Measurements from ENCODE around the gene CBX3. TPM values are rescaled to one million over a fixed set of nuclear protein-coding genes. Genes with fewer than 3 reads are reported as not detected.

CBX3 gene
- total and polyA plus RNA-seq, 10 of the 15 experiments (the other 5 are each of a cell fraction or from before 2014, with no cell fraction given): 153 to 307 (median 225) TPM

DNA sequence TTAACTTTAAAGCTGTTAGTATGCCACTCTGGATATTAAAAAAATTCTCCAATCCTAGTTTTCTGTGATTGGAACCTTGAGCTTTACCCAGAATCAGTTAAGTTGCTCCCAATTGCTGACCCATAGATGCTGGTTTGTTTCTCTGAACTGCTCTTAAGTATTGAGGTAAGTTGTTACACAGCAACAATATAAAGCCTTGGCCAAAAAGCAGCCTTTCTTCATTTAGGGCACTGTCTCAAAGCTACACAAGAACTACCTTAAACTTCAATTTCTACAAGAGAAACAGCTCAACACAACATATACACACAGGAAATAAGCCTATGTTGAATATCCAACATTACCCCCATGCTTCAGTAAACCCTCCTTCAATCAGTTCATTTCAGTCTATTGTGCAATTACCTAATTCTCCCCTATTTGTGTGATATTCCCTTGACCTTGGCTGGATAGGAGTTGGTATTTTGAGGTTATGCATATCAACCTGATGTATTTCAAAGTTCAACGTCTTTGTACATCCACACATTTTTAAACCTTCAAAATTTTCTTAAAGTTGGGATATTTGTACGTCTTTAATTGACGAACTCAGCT, 12.5 kb upstream of the CBX3 start:
- Histone ChIP-seq H3K4me2 (ENCODE audit: control insufficient read depth, insufficient read depth) (no peak overlapping the region), H3K9ac (ENCODE audit: control insufficient read depth, insufficient read depth, low read length) (no peak overlapping the region), H3K4me1 (ENCODE audit: control insufficient read depth, insufficient read depth, low read length) (peaks cover 21% of the 10 kb centered on the region), H2AFZ (ENCODE audit: control insufficient read depth, low read depth, low read length) (no peak overlapping the region), H3K79me2 (ENCODE audit: control insufficient read depth, insufficient read depth, low read length) (peaks cover 40% of the 10 kb centered on the region), H3K9me3 (replicated peaks; ENCODE audit: control insufficient read depth, insufficient read depth, low read length) (no peaks in the 10 kb centered on the region), H3K36me3 (ENCODE audit: control insufficient read depth in 2 of 2, insufficient read depth in 2 of 2, low read length in 1 of 2) (peaks cover 5 to 38% of the 10 kb centered on the region in 2 experiments; a peak in 3 of 4 replicates), H3K27me3 (replicated peaks in 1 of 2; ENCODE audit: control insufficient read depth in 2 of 2, insufficient read depth in 2 of 2, low read length in 1 of 2) (no peaks in the 10 kb centered on the region), H3K27ac (ENCODE audit: control insufficient read depth, insufficient read depth) (no peak overlapping the region), H3K4me3 (no peak overlapping the region), H4K20me1 (ENCODE audit: control insufficient read depth, insufficient read depth) (no peaks in the 10 kb centered on the region; the same call in 1 of the 2 replicates)
- ChIA-PET SMC1A (ENCODE audit: uncharacterized antibody, unreplicated experiment) (interaction anchor here (0.9 to 3.3 kb wide), 13 partner anchors 8 to 160 kb away, joined by 3 to 23 read pairs (median 4); no protein-coding TSS in a partner anchor), POLR2A (interaction anchor here (0.6 to 2.6 kb wide), 9 partner anchors 9 to 908 kb away, joined by 3 to 8 read pairs (median 3); no protein-coding TSS in a partner anchor), CTCF (interaction anchor here (0.7 to 3.0 kb wide), 10 partner anchors 9 to 972 kb away, joined by 3 to 29 read pairs (median 4); partner anchors contain the start of genes HNRNPA2B1 and NFE2L3), RAD21 (ENCODE audit: unreplicated experiment) (interaction anchor here (0.9 to 2.7 kb wide), 5 partner anchors 8 to 96 kb away, joined by 3 to 13 read pairs (median 5); partner anchors contain the start of gene NFE2L3)
- BruUV-seq (replicated peaks): no TSS peak
- TF ChIP-seq, protein P1, sequence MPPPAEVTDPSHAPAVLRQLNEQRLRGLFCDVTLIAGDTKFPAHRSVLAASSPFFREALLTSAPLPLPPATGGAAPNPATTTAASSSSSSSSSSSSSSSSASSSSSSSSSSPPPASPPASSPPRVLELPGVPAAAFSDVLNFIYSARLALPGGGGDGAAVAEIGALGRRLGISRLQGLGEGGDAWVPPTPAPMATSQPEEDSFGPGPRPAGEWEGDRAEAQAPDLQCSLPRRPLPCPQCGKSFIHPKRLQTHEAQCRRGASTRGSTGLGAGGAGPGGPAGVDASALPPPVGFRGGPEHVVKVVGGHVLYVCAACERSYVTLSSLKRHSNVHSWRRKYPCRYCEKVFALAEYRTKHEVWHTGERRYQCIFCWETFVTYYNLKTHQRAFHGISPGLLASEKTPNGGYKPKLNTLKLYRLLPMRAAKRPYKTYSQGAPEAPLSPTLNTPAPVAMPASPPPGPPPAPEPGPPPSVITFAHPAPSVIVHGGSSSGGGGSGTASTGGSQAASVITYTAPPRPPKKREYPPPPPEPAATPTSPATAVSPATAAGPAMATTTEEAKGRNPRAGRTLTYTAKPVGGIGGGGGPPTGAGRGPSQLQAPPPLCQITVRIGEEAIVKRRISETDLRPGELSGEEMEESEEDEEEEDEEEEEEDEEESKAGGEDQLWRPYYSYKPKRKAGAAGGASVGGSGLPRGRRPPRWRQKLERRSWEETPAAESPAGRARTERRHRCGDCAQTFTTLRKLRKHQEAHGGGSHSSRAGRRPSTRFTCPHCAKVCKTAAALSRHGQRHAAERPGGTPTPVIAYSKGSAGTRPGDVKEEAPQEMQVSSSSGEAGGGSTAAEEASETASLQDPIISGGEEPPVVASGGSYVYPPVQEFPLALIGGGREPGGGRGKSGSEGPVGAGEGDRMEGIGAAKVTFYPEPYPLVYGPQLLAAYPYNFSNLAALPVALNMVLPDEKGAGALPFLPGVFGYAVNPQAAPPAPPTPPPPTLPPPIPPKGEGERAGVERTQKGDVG (CRISPR knock-in tag; IDR thresholded peaks at IDR 0.05): 0 out of 2 replicates have a peak, but pooled peaks have one; percentile 70
- TF ChIP-seq CREB1 (IDR thresholded peaks at IDR 0.05; ENCODE audit: low read depth) (no peak), POLR2AphosphoS5 (IDR thresholded peaks at IDR 0.05; ENCODE audit: low read length) (peak; percentile 8; the same call in 1 of the 2 replicates), RUNX3 (IDR thresholded peaks at IDR 0.05; ENCODE audit: low read length) (0 out of 2 replicates have a peak, but pooled peaks have one; percentile 1)
- TF ChIP-seq, protein P2, sequence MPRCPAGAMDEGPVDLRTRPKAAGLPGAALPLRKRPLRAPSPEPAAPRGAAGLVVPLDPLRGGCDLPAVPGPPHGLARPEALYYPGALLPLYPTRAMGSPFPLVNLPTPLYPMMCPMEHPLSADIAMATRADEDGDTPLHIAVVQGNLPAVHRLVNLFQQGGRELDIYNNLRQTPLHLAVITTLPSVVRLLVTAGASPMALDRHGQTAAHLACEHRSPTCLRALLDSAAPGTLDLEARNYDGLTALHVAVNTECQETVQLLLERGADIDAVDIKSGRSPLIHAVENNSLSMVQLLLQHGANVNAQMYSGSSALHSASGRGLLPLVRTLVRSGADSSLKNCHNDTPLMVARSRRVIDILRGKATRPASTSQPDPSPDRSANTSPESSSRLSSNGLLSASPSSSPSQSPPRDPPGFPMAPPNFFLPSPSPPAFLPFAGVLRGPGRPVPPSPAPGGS (IDR thresholded peaks at IDR 0.05; ENCODE audit: borderline replicate concordance, insufficient read depth, low read depth, low read length, poor library complexity, severe bottlenecking): peak; percentile 12
- TF ChIP-seq, protein P3, sequence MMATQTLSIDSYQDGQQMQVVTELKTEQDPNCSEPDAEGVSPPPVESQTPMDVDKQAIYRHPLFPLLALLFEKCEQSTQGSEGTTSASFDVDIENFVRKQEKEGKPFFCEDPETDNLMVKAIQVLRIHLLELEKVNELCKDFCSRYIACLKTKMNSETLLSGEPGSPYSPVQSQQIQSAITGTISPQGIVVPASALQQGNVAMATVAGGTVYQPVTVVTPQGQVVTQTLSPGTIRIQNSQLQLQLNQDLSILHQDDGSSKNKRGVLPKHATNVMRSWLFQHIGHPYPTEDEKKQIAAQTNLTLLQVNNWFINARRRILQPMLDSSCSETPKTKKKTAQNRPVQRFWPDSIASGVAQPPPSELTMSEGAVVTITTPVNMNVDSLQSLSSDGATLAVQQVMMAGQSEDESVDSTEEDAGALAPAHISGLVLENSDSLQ (IDR thresholded peaks at IDR 0.05): no peak
- WGBS (ENCODE audit: insufficient coverage, insufficient replicate concordance, low lambda C conversion rate, missing lambda C conversion rate): 80% methylated on average over 3 of the region's 3 CpGs
- FAIRE-seq: no peak
- intact Hi-C loops (cut with micrococcal nuclease; ENCODE audit: unreplicated experiment): loop anchor here (2.0 kb wide), 1 partner anchor 32 kb away; no protein-coding TSS in a partner anchor
- in situ Hi-C loops (cut with MboI): no loop called here
- ATAC-seq: no peak
- no peak for DNase-seq (ENCODE audit: low read depth, low spot score)

Measured in GM12878 (cell line).